DND-41 (cell line): ENCODE measurements around the gene SORBS1.

ENCODE experiments used
- EZH2 ChIP-seq: IDR thresholded peaks from 3 replicates; pipeline ENCODE4 v1.6.1; 2012; ENCODE audit warnings: borderline replicate concordance, low read depth, mild to moderate bottlenecking, moderate library complexity, low read length, inconsistent platforms; ENCODE audit not compliant: severe bottlenecking
- TF ChIP-seq, protein P1 (sequence below): IDR thresholded peaks from 2 replicates; pipeline ENCODE4 v1.5.1; 2012; ENCODE audit warnings: borderline replicate concordance, low read length, moderate library complexity, mild to moderate bottlenecking; ENCODE audit not compliant: poor library complexity, severe bottlenecking; ENCODE audit errors: extremely low read depth

DNA sequence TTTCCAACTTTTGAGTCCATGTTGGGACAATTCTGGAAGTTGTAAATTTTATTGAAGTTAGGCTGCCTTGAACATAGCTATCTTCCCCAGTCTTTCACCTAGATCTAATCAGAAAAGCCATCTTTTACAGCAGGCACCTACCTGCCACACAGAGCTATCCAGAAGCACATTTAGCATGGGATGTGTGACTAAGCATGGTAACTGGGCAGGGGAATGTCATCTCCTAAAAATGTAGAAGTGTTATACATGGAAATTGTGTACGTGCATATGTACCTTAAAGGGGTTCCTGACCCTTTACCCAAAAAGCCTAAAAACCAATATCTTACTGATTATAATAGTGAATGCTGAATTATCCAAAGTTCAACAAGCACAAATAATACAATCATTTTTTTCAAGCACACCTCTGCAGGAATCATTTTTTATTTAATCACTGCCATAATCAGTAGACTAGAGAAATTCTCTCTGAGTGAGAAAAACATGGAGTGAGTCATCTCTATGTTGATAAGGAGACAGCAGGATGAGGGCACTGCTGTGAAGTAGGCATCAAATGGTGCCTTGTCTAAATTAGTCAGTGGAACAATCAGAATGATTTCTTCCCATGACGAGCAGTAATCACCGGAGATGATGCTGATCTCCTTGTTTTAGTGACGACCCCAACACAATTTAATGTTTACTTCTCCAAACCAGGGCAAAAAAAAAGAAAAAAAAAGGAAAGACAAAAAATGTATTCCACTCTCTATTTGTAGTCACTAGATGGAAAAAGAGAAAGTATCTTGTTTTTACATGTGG is 75.9 kb downstream of the SORBS1 start:
- TF ChIP-seq, protein P1, sequence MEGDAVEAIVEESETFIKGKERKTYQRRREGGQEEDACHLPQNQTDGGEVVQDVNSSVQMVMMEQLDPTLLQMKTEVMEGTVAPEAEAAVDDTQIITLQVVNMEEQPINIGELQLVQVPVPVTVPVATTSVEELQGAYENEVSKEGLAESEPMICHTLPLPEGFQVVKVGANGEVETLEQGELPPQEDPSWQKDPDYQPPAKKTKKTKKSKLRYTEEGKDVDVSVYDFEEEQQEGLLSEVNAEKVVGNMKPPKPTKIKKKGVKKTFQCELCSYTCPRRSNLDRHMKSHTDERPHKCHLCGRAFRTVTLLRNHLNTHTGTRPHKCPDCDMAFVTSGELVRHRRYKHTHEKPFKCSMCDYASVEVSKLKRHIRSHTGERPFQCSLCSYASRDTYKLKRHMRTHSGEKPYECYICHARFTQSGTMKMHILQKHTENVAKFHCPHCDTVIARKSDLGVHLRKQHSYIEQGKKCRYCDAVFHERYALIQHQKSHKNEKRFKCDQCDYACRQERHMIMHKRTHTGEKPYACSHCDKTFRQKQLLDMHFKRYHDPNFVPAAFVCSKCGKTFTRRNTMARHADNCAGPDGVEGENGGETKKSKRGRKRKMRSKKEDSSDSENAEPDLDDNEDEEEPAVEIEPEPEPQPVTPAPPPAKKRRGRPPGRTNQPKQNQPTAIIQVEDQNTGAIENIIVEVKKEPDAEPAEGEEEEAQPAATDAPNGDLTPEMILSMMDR, result no peak
- TF ChIP-seq EZH2, result no peak
